NT2/D1 (cell line): ENCODE measurements around the gene C12orf75.

Experiments
- YY1 ChIP-seq: IDR thresholded peaks from 2 replicates; pipeline ENCODE4 v1.6.1; 2011; ENCODE audit not compliant: insufficient read length, insufficient read depth
- ZNF274 ChIP-seq: IDR thresholded peaks from 2 replicates; pipeline ENCODE4 v1.6.1; 2011; ENCODE audit warnings: mild to moderate bottlenecking, low read depth, low read length

GRCh38 chr12:105386431-105386830, 55.9 kb downstream of the C12orf75 start:
- TF ChIP-seq YY1 (no peak), ZNF274 (no peak)
